SK-N-SH treated with all-trans-retinoic acid at 6 μM for 48 hours (cell line): ENCODE data around the gene IVNS1ABP.
"Not testable (repeated sequence)": the region's sequence is repeated elsewhere in the genome, so short reads cannot be mapped to it uniquely, and the experiment has no call there.

Source experiments
- OSR1 ChIP-seq: fragments of 250-450 bp; sonication (Bioruptor Pico); IDR thresholded peaks from 2 replicates; pipeline ENCODE4 v1.8.0; 2022; ENCODE audit warnings: moderate library complexity, mild to moderate bottlenecking, inconsistent platforms
- PPARA ChIP-seq: fragments of 250-450 bp; sonication (Bioruptor Pico); IDR thresholded peaks from 2 replicates; pipeline ENCODE4 v1.5.0; 2020; ENCODE audit warnings: mild to moderate bottlenecking, borderline replicate concordance
- ZFP3 ChIP-seq: fragments of 250-450 bp; sonication (Bioruptor Pico); IDR thresholded peaks from 2 replicates; pipeline ENCODE4 v1.5.0; 2020; ENCODE audit warnings: mild to moderate bottlenecking, moderate library complexity
- ZFP30 ChIP-seq: fragments of 450-650 bp; formaldehyde crosslinking; IDR thresholded peaks from 2 replicates; pipeline ENCODE4 v1.5.0; 2022; ENCODE audit warnings: mild to moderate bottlenecking, moderate library complexity
- TF ChIP-seq, protein P1 (sequence below): fragments of 250-450 bp; sonication (Bioruptor Pico); IDR thresholded peaks from 2 replicates; pipeline ENCODE4 v1.8.0; 2020; ENCODE audit warnings: mild to moderate bottlenecking, moderate library complexity, borderline replicate concordance
- TF ChIP-seq, protein P2 (sequence below): fragments of 250-450 bp; sonication (Bioruptor Pico); IDR thresholded peaks from 2 replicates; pipeline ENCODE4 v1.5.1; 2020; ENCODE audit warnings: low read depth, mild to moderate bottlenecking, moderate library complexity

DNA sequence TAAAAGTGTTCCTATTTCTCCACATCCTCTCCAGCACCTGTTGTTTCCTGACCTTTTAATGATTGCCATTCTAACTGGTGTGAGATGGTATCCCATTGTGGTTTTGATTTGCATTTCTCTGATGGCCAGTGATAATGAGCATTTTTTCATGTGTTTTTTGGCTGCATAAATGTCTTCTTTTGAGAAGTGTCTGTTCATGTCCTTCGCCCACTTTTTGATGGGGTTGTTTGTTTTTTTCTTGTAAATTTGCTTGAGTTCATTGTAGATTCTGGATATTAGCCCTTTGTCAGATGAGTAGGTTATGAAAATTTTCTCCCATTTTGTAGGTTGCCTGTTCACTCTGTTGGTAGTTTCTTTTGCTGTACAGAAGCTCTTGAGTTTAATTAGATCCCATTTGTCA is 64.6 kb downstream of the IVNS1ABP start:
- TF ChIP-seq OSR1; ZFP3 (CRISPR knock-in tag); ZFP30 (CRISPR knock-in tag); PPARA: not testable (repeated sequence)
- TF ChIP-seq, protein P1, sequence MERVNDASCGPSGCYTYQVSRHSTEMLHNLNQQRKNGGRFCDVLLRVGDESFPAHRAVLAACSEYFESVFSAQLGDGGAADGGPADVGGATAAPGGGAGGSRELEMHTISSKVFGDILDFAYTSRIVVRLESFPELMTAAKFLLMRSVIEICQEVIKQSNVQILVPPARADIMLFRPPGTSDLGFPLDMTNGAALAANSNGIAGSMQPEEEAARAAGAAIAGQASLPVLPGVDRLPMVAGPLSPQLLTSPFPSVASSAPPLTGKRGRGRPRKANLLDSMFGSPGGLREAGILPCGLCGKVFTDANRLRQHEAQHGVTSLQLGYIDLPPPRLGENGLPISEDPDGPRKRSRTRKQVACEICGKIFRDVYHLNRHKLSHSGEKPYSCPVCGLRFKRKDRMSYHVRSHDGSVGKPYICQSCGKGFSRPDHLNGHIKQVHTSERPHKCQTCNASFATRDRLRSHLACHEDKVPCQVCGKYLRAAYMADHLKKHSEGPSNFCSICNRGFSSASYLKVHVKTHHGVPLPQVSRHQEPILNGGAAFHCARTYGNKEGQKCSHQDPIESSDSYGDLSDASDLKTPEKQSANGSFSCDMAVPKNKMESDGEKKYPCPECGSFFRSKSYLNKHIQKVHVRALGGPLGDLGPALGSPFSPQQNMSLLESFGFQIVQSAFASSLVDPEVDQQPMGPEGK (CRISPR knock-in tag) = not testable (repeated sequence)
- TF ChIP-seq, protein P2, sequence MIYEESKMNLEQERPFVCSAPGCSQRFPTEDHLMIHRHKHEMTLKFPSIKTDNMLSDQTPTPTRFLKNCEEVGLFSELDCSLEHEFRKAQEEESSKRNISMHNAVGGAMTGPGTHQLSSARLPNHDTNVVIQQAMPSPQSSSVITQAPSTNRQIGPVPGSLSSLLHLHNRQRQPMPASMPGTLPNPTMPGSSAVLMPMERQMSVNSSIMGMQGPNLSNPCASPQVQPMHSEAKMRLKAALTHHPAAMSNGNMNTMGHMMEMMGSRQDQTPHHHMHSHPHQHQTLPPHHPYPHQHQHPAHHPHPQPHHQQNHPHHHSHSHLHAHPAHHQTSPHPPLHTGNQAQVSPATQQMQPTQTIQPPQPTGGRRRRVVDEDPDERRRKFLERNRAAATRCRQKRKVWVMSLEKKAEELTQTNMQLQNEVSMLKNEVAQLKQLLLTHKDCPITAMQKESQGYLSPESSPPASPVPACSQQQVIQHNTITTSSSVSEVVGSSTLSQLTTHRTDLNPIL (CRISPR knock-in tag) = not testable (repeated sequence)
